Measurements from ENCODE around the gene PIGM.

The PIGM gene

GRCh38 chr1:160021376-160022074, 10.3 kb downstream of the PIGM start:
- no peak for DNase-seq

GRCh38 chr1:160020196-160020595, 11.6 kb downstream of the PIGM start:
- DNase-seq: no peak

- no peak for DNase-seq
These were observed 12.9 kb downstream of the PIGM start for GRCh38 chr1:160018900-160019299.

- no peak for DNase-seq
These were observed 13.4 kb downstream of the PIGM start for GRCh38 chr1:160018347-160018746.

GRCh38 chr1:160017592-160017991, 14.2 kb downstream of the PIGM start:
- no peak for DNase-seq

- no peak for DNase-seq
These were observed 20.0 kb downstream of the PIGM start for GRCh38 chr1:160011781-160012180.

- DNase-seq: no peak
These were observed 22.0 kb downstream of the PIGM start for GRCh38 chr1:160009801-160010200.

- DNase-seq: peak; percentile 42
These were observed 22.7 kb downstream of the PIGM start for GRCh38 chr1:160009081-160009480.

- peak; percentile 15 for DNase-seq
These were observed 24.1 kb downstream of the PIGM start for GRCh38 chr1:160007577-160008200.

- peak; percentile 64 for DNase-seq
These were observed 25.4 kb downstream of the PIGM start for GRCh38 chr1:160006312-160006940.

- DNase-seq: no peak
These were observed 26.7 kb downstream of the PIGM start for GRCh38 chr1:160005070-160005469.

- DNase-seq: no peak
These were observed 27.4 kb downstream of the PIGM start for GRCh38 chr1:160004425-160004824.

GRCh38 chr1:160004001-160004400, 27.8 kb downstream of the PIGM start:
- no peak for DNase-seq

GRCh38 chr1:160001440-160001839, 30.4 kb downstream of the PIGM start:
- no peak for DNase-seq

- no peak for DNase-seq
These were observed 32.6 kb downstream of the PIGM start for GRCh38 chr1:159999204-159999603.

GRCh38 chr1:159996653-159997052, 35.1 kb downstream of the PIGM start:
- DNase-seq: no peak

GRCh38 chr1:159994896-159995295, 36.9 kb downstream of the PIGM start:
- DNase-seq: no peak

GRCh38 chr1:159993911-159994310, 37.9 kb downstream of the PIGM start:
- DNase-seq: no peak

GRCh38 chr1:159992161-159992560, 39.6 kb downstream of the PIGM start:
- no peak for DNase-seq

- DNase-seq: peak; percentile 63
These were observed 40.3 kb downstream of the PIGM start for GRCh38 chr1:159991513-159991912.

GRCh38 chr1:159990005-159990404, 41.8 kb downstream of the PIGM start:
- no peak for DNase-seq

- no peak for DNase-seq
These were observed 42.2 kb downstream of the PIGM start for GRCh38 chr1:159989581-159989980.

- DNase-seq: no peak
These were observed 43.8 kb downstream of the PIGM start for GRCh38 chr1:159988006-159988405.

- DNase-seq: no peak
These were observed 44.6 kb downstream of the PIGM start for GRCh38 chr1:159987186-159987585.
